ENCODE data around the gene CCT3.
"Not testable (repeated sequence)": the region's sequence is repeated elsewhere in the genome, so short reads cannot be mapped to it uniquely, and the experiment has no call there.

The CCT3 gene

DNA sequence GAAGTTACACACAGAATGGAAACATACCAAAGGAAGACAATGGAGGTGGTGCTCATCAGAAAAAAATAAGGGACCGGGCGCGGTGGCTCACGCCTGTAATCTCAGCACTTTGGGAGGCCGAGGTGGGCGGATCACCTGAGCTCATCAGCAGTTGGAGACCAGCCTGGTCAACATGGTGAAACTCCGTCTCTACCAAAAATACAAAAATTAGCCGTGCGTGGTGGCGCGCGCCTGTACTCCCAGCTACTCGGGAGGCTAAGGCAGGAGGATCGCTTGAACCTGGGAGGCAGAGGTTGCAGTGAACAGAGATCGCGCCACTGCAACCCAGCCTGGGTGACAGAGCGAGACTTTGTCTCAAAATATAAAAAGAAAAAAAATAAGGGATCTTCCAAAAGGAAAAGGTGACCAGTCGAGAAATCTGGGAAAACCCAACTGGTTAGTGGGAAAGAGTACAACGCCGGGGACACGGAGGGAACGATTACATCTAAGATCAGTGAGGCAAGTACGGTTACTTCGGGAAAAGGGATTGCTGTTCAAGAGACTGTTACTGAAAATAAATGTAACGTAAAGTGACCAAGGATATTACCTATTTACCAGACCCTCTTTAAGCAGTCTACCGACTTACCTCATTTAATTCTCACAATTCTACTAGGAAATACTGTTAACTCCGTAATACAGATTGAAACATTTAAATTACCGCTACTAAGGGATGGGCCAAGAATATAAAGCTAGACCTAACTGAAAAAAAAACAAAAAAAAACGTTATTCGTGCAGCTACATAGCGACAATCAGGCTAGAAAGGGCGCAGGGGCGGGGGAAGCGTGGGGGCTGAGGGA, 822 bp downstream of the CCT3 start:
- DNase-seq (ENCODE audit: extremely low read depth in 1 of 2, low read depth in 1 of 2), result peak in 1 of 2 donors; percentile 17

DNA sequence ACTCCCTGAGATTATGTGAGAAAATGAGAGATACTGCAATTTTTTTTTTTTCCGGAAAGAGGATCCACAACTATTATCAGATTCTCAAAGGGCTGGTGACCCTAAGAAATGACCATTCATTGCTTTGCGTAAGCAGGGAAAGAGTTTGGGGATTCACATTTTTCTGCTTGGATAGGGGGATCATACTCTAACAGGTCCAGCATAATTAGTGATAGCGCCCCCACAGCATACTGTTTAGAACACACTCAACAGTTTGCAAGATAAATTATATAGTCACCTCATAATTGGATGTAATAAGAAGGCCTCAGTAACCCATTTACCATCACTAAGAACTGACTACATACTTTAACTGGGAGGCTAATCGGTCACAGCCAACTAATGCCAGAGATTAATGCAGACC, 1.9 kb downstream of the CCT3 start:
- DNase-seq (ENCODE audit: extremely low read depth in 1 of 2, low read depth in 1 of 2), result no peak

DNA sequence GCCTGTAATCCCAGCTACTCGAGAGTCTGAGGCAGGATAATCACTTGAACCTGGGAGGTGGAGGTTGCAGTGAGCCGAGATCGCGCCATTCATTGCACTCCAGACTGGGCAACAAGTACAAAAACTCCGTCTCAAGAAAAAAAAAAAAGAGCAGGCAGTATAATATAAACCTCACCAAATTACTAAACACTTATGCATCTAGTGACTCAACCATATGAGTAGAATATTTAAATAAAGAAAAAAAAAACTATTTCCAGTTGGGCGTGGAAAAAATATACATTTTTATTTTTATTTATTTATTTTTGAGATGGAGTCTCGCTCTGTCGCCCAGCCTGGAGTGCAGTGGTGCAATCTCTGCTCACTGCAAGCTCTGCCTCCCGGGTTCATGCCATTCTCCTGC, 14.9 kb downstream of the CCT3 start:
- not testable (repeated sequence) for DNase-seq (ENCODE audit: extremely low read depth in 1 of 2, low read depth in 1 of 2)

DNA sequence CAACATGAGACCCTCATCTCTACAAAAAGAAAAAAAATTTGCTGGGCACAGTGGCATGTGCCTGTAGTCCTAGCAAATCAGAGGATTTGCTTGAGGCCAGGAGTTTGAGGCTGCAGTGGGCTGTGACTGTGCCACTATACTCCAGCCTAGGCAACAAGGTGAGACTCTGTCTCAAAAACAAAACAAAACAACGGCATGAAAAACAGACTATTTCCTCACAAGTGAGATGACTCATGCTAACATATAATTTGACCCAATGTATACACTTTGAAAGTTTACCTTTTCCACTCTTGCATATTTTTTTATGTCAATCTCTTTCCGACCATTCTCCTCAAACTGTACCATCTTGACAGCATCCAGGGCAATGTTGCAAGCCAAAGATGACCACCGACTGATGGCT, 17.5 kb downstream of the CCT3 start:
- DNase-seq (ENCODE audit: extremely low read depth in 1 of 2, low read depth in 1 of 2), result no peak

DNA sequence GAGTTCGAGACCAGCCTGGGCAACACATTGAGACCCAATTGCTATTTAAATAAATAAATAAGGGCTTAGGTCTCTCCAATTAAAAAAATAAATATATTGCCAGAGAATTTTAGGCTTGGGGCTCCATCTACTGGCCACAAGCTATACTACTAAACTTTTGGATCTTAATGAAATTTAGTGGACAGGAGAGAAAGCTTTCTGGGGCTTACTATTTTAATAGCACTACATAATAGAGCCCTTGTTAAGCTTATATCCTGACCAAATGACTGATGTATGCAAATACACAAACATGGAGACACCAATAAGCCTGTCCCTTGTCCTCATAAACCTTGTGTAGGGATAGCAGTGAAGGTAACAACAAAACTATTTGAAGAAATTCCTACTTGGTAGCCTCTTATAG, 18.4 kb downstream of the CCT3 start:
- DNase-seq (ENCODE audit: extremely low read depth in 1 of 2, low read depth in 1 of 2), result no peak

DNA sequence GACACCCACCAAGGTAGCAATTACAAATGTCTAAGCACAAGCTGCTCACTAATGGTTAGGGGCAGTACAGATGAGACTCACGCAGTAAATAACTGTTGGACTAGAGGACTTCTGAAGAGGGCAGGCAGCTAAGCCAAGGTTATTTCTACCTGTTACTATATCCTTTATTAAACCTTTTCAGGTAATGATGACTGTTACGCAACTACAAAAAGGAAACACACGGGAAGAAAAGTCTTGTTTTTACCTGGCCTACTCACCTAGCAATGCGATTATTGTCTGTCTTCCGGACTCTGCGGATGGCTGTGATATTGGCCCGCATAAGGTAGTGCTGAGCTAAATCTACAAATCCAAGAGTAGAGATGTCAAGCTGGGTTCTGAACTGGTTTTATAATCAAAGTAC, 21.2 kb downstream of the CCT3 start:
- DNase-seq (ENCODE audit: extremely low read depth in 1 of 2, low read depth in 1 of 2), result no peak

DNA sequence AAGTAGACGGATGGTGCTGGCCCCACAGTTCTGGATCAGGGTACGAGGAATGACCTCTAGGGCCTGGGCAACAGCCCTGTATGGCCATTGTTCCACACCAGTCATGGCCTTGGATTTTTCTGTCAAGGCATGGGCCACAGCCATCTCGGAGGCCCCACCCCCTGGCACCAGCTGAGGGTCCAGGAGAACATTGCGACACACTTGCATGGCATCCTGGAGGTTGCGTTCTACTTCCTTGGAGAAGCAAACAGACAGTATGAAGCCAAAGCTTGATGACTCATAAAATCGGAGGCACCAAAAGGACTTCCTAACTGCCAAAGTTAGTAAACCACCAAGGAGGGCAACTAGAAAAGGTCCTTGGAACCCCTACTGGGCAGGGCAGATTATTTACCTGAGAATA, 27.1 kb downstream of the CCT3 start:
- DNase-seq (ENCODE audit: extremely low read depth in 1 of 2, low read depth in 1 of 2), result no peak

DNA sequence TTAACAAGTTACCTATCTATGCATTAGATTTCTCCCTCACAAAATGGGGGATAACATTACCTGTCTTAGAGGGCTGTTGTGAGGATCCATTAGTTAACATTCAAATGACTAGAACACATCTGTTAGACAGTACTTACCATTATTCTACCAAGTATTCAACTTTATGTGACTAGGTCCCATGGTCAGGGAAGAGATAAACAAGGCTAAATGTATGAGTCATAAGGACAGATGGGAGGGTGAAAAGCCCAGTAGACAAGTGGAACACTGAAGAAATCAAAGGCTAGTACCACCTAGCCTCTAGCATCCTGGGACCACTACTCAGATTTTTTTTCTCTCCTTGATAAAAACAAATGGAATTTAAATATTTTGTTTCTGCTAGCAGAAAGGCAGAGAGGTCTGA, 30.0 kb downstream of the CCT3 start:
- DNase-seq (ENCODE audit: extremely low read depth in 1 of 2, low read depth in 1 of 2), result no peak

DNA sequence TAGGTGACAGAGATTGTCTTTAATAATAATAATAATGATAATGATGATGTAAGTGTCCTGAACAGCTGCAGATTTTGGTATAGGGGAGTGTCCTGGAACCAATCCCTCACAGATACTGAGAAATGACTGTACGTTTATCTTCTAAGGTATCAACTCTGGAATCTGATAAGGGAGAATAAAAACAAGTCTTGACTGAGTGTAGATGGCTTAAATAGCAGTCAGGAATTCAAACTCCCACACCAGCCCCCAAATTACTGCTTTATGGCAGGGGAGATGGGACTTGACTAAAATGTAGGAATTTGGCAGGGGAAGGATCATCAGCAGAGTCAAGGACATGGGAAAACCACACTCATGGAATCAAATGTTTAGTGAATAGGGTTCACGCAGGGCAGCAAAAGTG, 32.9 kb downstream of the CCT3 start:
- DNase-seq (ENCODE audit: extremely low read depth in 1 of 2, low read depth in 1 of 2), result no peak

DNA sequence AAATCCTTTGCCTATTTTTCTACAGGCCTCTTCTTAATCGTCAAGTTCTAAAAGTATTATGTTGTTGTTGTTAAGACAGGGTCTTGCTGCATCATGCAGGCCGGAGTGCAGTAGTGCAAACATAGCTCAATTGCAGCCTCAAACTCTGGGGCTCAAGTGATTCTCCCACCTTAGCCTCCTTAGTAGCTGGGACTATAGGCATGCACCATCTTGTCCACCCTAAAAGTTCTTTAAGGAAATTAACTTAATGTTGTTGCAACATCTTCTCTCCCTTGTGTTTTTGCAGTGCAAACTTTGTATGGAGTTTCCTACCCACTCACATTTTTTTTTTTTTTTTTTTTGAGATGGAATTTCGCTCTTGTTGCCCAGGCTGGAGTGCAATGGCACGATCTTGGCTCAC, 34.9 kb downstream of the CCT3 start:
- no peak for DNase-seq (ENCODE audit: extremely low read depth in 1 of 2, low read depth in 1 of 2)

DNA sequence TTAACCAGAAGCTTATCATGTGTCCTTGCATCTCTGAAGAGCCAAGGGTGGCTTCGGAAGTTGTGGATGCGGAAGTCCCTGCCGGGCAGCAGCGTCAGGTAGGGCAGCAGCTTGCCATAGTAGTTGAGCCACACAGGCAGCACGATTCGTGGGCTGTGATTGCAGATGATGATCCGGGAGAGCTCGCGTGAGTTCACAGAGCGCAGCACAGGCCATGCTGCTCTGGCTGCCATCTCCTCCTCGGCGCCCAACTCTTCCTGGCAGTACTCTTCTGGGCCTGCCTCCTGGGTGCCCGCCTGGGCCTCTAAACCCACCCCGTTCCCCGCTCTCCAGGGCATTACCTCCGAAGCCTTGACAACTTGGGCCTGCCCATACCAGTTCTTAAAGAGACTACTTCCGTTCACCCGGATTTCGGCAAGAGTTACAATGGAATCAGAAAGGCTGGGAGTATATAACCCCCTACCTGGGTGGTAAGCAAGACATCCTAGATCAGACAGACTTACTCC, 39.2 kb downstream of the CCT3 start, which contains the start of gene VHLL:
Gene VHLL, minus strand, starts transcription at position 456 of the 506 bp plus-strand sequence. Its CDS starts 118 bp downstream, at position 338.
- DNase-seq (ENCODE audit: extremely low read depth in 1 of 2, low read depth in 1 of 2), result no peak

DNA sequence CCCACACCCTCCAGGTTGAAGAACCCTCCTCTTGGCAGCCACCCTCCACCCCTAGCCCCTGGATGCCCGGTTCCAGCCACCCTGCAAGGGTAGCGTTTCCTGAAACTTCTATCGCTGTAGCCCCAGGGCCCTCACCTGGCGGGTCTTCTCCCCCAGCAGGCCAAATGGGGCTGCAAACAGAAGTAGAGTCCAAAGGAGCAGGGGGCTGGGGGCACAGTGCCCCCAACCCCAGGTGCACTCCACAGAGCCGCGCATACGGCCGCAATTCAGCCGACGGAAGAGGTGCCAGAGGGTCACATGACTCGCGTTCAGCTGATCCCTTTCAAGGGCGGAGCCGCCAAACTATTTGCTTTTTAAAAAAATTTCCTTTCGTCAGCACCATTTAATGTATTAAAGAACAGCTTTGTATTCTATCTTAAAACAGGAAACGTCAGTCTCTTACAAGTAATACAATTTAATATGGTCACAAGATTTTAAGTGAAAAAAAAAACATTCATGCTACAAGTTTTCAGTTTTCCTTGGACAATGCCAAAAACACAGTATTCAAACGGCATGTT, 42.6 kb downstream of the CCT3 start, which contains the start of gene GLMP:
Gene GLMP, minus strand, starts transcription at position 289 of the 557 bp plus-strand sequence. Its CDS starts 34 bp downstream, at position 255.
- DNase-seq (ENCODE audit: extremely low read depth in 1 of 2, low read depth in 1 of 2), result no peak

DNA sequence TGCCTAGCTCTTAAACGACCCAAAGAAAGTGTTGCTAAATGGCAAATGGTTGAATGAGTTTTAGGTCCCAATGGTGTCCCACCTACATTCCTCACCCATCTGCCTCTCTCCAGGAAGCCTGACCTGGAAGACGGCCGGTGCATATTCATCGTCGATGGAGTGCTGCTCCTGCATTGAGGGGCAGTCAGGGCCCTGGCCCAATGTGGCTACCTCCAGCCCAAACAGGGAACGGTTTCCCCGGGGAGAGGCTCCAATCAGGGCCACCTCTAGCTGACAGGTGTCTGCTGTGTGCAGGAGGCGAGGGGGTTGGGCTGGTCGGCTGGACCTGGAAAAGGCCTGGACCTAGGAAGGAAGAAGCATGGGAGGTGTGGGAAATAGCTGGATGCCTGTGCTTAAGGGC, 44.2 kb downstream of the CCT3 start:
- DNase-seq (ENCODE audit: extremely low read depth in 1 of 2, low read depth in 1 of 2), result no peak

DNA sequence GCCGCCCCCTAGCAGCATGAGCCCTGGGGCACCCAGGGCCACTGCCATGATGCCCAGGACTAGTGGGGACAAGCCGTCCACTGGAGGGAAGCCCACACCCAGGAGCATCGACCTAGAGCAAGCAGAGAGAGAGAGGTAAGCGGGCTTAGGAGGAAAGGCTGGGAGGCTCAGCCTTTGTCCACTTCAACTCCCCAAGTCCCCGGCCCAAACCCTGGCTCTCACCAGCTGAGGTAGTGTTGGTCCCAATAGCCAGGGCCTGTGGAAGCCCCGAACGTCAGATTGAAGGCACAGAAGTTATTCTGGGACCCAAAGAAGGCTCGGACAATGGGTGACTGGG, 45.0 kb downstream of the CCT3 start:
- no peak for DNase-seq (ENCODE audit: extremely low read depth in 1 of 2, low read depth in 1 of 2)

DNA sequence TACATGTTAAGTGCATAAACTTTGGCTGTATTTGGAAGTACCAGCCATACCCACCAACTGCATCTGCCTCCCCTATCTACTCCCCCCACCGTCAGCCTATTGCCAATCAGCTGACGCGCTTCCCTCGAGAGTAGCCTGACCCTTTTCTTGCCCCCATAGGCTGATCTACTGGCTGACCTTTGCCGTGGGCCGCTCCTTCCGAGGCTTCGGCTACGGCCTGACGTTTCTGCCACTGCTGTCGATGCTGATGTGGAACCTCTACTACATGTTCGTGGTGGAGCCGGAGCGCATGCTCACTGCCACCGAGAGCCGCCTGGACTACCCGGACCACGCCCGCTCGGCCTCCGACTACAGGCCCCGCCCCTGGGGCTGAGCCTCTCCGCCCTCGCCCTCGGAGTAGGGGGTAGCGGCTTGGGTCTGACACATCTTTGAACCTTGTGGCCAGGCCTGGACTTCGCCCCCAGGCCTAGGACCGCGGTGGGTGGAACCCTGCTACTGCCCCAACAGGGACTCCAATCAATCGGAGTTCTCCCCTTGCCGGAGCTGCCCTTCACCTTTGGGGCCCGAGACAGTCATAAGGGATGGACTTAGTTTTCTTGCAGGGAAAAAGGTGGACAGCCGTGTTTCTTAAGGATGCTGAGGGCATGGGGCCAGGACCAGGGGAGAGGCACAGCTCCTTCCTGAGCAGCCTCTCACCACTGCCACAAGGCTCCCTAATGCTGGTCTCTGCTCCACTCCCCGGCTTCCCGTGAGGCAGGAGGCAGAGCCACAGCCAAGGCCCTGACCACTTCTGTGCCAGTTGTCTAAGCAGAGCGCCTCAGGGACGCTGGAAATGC, 46.6 kb downstream of the CCT3 start:
- DNase-seq (ENCODE audit: extremely low read depth in 1 of 2, low read depth in 1 of 2), result no peak

DNA sequence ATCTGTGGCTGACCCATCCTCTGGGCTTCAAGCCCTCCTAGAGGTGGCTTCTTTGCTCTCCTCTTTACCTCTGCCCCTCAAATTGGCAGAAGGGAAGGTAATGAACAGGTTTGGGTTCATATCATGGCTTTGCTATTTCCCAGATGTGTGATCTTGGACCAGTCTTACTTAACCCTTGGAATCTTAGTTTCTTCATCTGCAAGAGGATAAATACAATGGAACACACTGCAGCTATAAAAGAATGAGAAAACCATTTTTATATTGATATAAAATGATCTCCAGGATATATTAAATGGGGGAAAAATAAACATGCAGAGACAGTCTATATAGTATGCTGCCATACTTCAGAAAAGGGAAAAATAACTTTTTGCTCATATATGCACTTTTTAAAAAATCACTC, 48.2 kb downstream of the CCT3 start:
- no peak for DNase-seq (ENCODE audit: extremely low read depth in 1 of 2, low read depth in 1 of 2)

DNA sequence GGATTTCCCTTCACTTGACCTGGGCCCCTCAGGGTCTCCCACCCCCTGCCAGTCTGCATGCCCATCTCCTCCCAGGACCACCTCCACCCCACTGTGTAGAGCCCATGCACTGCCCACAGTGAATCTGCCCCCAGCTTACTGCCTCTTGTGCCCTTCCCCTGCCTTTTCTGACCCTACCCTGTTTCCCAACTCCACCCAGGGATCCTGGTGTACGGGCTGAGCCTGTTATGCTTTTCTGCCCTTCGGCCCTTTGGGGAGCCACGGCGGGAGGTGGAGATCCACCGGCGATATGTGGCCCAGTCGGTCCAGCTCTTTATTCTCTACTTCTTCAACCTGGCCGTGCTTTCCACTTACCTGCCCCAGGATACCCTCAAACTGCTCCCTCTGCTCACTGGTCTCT, 52.0 kb downstream of the CCT3 start:
- no peak for DNase-seq (ENCODE audit: extremely low read depth in 1 of 2, low read depth in 1 of 2)

DNA sequence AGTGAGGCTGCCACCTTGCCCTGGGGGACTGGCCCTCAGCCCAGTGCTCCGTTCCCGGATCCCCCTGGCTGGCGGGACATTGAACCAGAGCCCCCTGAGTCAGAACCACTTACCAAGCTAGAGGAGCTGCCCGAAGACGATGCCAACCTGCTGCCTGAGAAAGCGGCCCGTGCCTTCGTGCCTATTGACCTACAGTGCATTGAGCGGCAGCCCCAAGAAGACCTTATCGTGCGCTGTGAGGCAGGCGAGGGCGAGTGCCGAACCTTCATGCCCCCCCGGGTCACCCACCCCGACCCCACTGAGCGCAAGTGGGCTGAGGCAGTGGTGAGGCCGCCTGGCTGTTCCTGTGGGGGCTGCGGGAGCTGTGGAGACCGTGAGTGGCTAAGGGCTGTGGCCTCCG, 52.7 kb downstream of the CCT3 start:
- DNase-seq (ENCODE audit: extremely low read depth in 1 of 2, low read depth in 1 of 2), result no peak

DNA sequence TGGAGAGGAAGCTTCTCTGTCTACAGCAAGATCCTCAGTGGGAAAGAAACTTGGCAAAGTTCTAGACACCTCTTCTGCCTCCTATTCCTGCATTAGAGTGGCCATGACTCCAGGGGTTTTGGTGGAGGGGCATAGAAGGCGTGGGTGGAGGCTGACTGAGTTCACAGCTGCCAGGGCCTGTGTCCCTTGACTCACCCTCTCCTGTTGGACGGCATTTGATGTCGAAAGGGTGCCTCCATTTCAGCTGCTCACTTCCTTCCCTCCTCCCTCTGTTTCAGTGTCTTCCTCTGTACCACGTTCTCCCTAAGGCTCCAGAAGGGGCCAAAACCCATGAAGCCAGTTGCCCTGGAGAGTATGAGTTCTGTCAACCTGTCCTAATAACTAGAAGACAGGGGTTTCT, 53.3 kb downstream of the CCT3 start:
- DNase-seq (ENCODE audit: extremely low read depth in 1 of 2, low read depth in 1 of 2), result no peak

DNA sequence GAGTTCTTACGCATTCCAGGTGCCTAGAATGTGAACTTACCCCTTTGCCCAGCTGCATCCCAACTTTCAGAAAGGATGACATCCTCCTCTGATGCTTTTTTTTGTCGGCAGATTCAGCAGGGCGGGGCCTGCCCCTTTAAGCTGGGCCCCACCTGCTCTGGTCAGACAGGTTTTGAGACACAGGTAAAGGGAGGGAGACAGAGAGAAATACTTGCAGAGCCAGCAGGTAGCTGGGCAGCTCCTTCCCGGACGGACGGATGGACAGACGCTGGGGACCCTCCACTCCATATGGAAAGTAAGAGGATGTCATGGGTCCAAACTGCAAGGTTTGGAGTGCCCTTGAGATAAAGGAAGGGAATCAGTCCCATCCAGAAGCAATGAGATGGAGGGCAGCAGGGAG, 54.0 kb downstream of the CCT3 start, which contains the start of gene TMEM79:
Gene TMEM79, plus strand, starts transcription at position 214 of the 400 bp plus-strand sequence. CDS start 902 bp downstream, outside the sequence.
- DNase-seq (ENCODE audit: extremely low read depth in 1 of 2, low read depth in 1 of 2), result no peak

DNA sequence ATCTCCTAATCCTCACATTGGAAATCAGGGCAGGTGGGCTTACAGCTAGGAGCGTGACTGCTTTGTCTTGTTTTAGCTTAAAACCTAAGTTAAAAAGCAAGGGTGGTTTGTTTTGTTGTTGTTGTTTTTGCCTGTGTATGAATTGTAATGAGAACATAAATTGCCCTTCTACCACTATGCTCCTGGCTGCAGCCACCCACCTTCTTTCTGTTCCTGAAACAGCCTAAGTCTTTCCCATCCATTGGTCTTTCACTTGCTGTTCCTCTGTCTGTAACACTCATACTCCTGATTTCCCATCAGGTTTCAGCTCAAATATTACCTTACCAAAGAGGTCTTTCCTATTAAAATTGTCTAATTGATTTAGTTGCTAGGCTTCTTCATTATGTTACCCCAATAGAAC, 54.6 kb downstream of the CCT3 start:
- no peak for DNase-seq (ENCODE audit: extremely low read depth in 1 of 2, low read depth in 1 of 2)
